ENCODE data around the gene CDHR5. TPM values are rescaled to one million over a fixed set of nuclear protein-coding genes. Genes with fewer than 3 reads are reported as not detected.

Gene CDHR5
- total and polyA plus RNA-seq, 9 of the 15 experiments (the other 6 are each of a cell fraction or from before 2014, with no cell fraction given): 0.16 TPM; not detected in 8

DNA sequence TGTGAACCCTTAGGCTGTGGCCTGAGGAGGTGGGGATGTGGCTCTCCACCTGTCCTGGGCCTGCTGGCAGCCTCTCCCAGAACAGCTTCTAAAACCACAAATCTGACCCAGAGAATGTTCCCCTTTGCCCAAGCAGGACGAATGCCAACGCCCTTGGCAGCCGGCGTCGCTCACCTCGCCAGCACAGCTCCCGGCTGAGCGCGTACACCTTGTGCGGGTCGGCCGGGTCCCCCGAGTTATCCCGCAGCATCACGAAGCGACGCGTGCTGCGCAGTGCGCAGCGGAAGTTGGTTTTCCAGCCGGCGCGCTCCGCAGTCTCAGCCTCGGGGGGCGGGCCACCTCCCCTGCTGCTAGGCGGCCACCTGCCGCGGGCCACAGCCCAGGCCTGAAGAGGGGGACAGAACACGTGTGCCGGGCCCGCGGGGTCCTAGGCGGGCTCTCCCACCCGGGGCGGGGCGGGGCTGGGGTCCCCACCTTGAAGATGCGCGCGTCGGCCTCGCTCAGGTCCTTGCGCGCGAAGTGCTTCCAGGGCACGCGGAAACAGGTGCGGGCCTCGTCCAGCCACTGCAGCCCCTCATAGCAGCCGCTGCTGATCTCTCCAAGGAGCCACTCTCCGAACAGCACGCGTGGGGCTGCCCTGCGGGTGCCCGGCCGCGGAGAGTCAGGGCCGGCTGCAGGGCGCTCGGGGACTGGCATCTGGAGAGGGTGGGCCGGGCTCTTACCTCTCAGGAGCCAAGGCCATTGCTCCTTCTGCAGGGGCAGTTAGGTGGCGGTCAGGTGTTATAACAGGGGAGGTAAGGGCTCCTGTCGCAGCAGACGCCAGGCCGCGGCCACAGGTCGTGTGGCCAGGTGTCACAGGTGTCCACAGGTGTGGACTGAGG lies 9.9 kb downstream of the CDHR5 start:
- ChIA-PET POLR2A (interaction anchor here (0.9 to 1.6 kb wide), 2 partner anchors 22 to 59 kb away, joined by 3 to 5 read pairs; no protein-coding TSS in a partner anchor), CTCF (ENCODE audit: low intra/inter-chr PET ratio) (no interaction called here)
- Histone ChIP-seq H4K20me1 (replicated peaks; ENCODE audit: control insufficient read depth, insufficient read depth, low read length) (peaks cover 13% of the 10 kb centered on the region), H3K27me3 (ENCODE audit: control insufficient read depth in 2 of 2, insufficient read depth in 2 of 2, low read length in 2 of 2) (no peaks in the 10 kb centered on the region), H3K36me3 (ENCODE audit: control insufficient read depth, insufficient read depth, low read length) (peaks cover 81% of the 10 kb centered on the region; the same call in 2 of the 3 replicates), H2AFZ (ENCODE audit: low read depth, low read length) (no peak overlapping the region), H3K9me3 (replicated peaks; ENCODE audit: control insufficient read depth, insufficient read depth, low read depth, low read length) (no peaks in the 10 kb centered on the region), H3K9me1 (ENCODE audit: control insufficient read depth, insufficient read depth, low read length) (peaks cover 6% of the 10 kb centered on the region), H3K4me1 (replicated peaks in 1 of 2; ENCODE audit: control insufficient read depth in 2 of 2, insufficient read depth in 2 of 2, low read length in 2 of 2) (peaks cover 8 to 82% of the 10 kb centered on the region in 2 experiments), H3K9ac (ENCODE audit: insufficient read depth in 1 of 2, low read depth in 2 of 2, low read length in 2 of 2) (peak overlapping the region; percentile 64 to 89; a peak in 3 of 4 replicates), H3K4me2 (ENCODE audit: insufficient read depth, low read length) (peak overlapping the region; percentile 88), H3K79me2 (ENCODE audit: control insufficient read depth, insufficient read depth, low read length) (peaks cover 9% of the 10 kb centered on the region; the same call in 1 of the 3 replicates), H3K4me3 (peak overlapping the region; percentile 78), H3K27ac (ENCODE audit: extremely low read depth, low read depth, low read length) (peak overlapping the region; percentile 84)
- intact Hi-C loops (cut with micrococcal nuclease): loop anchor here (10.0 kb wide), 1 partner anchor 60 kb away; no protein-coding TSS in a partner anchor
- ATAC-seq (no peak), FAIRE-seq (no peak), DNase-seq (ENCODE audit: extremely low read depth in 1 of 4, low spot score in 3 of 4) (no peak)
- 89% methylated on average over 34 of the region's 68 CpGs for WGBS (ENCODE audit: insufficient coverage, low coverage, missing lambda C conversion rate)
- no TSS peak for BruUV-seq (replicated peaks)
- TF ChIP-seq, protein P1, sequence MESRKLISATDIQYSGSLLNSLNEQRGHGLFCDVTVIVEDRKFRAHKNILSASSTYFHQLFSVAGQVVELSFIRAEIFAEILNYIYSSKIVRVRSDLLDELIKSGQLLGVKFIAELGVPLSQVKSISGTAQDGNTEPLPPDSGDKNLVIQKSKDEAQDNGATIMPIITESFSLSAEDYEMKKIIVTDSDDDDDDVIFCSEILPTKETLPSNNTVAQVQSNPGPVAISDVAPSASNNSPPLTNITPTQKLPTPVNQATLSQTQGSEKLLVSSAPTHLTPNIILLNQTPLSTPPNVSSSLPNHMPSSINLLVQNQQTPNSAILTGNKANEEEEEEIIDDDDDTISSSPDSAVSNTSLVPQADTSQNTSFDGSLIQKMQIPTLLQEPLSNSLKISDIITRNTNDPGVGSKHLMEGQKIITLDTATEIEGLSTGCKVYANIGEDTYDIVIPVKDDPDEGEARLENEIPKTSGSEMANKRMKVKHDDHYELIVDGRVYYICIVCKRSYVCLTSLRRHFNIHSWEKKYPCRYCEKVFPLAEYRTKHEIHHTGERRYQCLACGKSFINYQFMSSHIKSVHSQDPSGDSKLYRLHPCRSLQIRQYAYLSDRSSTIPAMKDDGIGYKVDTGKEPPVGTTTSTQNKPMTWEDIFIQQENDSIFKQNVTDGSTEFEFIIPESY (CRISPR knock-in tag; IDR thresholded peaks at IDR 0.05): peak; percentile 83
- TF ChIP-seq ZNF282 (CRISPR knock-in tag; IDR thresholded peaks at IDR 0.05) (0 out of 2 replicates have a peak, but pooled peaks have one; percentile 40), ZNF197 (CRISPR knock-in tag; IDR thresholded peaks at IDR 0.05; ENCODE audit: low read depth) (no peak), RBM22 (IDR thresholded peaks at IDR 0.05; ENCODE audit: low read depth, low read length, poor library complexity, severe bottlenecking) (peak; percentile 23), KDM5B (IDR thresholded peaks at IDR 0.05; ENCODE audit: insufficient replicate concordance, low read depth, low read length) (peak; percentile 13), PRPF4 (IDR thresholded peaks at IDR 0.05; ENCODE audit: insufficient read depth, low read depth, low read length, poor library complexity, severe bottlenecking) (peak; percentile 21), FIP1L1 (IDR thresholded peaks at IDR 0.05; ENCODE audit: low read depth, low read length, poor library complexity, severe bottlenecking) (peak; percentile 55), ZNF696 (CRISPR knock-in tag; conservative IDR thresholded peaks at IDR 0.05) (no peak)
- TF ChIP-seq, protein P2, sequence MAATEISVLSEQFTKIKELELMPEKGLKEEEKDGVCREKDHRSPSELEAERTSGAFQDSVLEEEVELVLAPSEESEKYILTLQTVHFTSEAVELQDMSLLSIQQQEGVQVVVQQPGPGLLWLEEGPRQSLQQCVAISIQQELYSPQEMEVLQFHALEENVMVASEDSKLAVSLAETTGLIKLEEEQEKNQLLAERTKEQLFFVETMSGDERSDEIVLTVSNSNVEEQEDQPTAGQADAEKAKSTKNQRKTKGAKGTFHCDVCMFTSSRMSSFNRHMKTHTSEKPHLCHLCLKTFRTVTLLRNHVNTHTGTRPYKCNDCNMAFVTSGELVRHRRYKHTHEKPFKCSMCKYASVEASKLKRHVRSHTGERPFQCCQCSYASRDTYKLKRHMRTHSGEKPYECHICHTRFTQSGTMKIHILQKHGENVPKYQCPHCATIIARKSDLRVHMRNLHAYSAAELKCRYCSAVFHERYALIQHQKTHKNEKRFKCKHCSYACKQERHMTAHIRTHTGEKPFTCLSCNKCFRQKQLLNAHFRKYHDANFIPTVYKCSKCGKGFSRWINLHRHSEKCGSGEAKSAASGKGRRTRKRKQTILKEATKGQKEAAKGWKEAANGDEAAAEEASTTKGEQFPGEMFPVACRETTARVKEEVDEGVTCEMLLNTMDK (IDR thresholded peaks at IDR 0.05; ENCODE audit: borderline replicate concordance, insufficient read depth, low read depth, low read length, poor library complexity, severe bottlenecking): no peak
- in situ Hi-C loops (cut with MboI): no loop called here
